GM19035 (cell line): ENCODE data around the gene KRTAP5-5.
A peak's percentile ranks its signal among the peaks of the same experiment; 100 is the strongest.
"Not testable (repeated sequence)": the region's sequence is repeated elsewhere in the genome, so short reads cannot be mapped to it uniquely, and the experiment has no call there.

ENCODE experiments used
- ATAC-seq: cut with Tn5 transposase; IDR thresholded peaks from one replicate; pipeline ENCODE4 v1.9.1; 2021; ENCODE audit not compliant: unreplicated experiment

Gene KRTAP5-5

DNA sequence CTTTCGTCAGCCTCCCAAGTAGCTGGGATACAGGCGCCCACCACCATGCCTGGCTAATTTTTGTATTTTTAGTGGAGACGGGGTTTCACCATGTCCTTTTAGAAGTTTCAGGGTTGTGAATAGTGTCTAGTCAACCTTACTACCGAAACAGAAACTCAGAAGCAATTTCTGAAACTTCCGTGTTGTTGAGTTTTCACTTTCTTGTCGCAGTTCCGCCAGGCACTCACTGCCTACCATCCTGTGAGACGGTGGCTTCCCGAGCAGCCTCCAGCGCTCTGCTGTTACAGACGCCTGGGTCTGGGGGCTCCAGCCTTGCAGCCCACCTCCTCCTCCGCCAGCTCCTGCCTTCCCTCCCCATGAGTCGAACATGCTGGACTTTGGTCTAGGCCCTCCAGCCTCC is 23.7 kb upstream of the KRTAP5-5 start:
- peak; percentile 75 for ATAC-seq

DNA sequence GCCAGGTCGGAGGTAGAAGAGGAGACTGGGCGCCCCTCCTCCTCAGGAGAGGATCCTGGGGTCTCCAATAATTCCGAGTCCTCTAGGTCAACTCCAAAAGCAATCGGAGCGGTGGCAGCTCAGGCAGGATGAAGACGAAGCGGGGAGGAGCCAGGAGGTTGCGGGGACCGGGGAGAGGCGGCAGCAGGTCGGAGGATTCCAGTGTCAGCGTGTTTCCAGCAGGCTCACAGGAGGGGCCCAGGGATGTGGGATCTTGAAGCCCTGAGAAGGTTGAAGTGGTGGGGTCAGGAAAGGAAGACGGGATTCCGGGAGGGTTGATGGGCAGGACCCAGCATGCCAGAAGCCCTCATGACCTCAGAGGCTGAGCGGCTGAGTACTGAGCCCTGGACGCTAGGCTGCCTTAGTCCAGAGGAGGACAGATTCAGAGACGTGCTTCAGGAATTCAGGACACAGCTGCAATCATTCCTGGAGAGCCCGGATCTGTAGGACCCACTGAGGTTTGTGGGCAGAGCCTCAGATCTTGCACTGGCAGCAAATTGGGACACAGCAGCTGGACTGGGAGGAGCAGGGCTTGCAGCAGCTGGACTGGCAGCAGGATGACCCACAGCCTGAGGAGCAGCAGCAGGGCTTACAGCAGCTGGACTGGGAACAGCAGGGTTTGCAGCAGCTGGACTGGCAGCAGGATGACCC is 22.3 kb upstream of the KRTAP5-5 start:
- not testable (repeated sequence) for ATAC-seq

DNA sequence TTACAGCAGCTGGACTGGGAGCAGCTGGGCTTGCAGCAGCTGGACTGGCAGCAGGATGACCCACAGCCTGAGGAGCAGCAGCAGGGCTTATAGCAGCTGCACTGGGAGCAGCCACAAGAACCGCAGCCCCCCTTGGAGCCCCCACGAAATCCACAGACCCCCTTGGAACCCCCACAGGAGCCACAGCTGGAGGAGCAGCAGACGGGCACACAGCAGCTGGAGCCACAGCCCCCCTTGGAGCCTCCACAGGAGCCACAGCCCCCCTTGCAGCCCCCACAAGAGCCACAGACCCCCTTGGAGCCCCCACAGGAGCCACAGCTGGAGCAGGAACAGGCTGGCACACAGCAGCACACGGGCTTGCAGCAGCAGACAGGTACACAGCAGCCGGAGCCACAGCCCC is 21.7 kb upstream of the KRTAP5-5 start:
- not testable (repeated sequence) for ATAC-seq

DNA sequence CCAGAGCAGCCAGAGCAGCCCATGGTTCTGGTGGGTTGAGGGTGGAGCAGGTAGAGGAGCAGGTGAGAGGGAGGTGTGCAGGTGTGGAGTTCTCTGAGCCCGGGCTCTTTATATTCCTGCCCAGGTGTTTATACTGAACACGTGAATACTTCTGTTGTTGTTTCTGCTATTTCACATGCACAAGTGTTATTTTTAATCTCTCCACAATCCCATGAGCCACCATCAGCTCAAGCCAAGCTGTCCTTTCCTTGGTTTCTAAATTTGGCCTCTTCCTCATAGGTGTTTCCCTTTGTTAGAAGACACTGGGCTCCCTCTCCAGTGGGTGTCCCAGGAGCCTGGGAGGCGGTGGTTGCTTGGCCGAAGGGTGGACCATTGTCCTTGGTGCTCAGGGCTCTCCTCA is 21.2 kb upstream of the KRTAP5-5 start, which contains the start of gene KRTAP5-3:
Gene KRTAP5-3, minus strand, starts transcription at position 101 of the 400 bp plus-strand sequence. Its CDS starts 78 bp downstream, at position 23.
- no peak for ATAC-seq

DNA sequence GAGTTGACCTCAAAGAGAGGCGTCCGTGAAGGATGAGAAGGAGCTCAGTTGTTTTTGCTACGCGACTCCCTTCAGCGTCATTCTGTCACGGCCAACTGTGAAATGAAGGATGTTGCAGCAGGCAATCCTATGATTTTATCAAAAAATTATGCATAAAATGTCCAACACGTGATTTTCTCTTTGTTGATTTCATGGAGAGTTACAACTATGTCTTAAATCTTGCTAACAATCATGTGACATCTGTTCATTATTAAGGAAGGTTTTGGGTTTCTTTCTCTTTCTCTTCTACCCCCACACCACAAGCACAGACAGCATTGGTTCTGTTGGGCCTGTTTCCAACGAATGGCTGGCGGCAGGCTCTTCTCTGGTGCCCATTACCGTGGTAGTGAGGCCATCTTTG is 11.3 kb upstream of the KRTAP5-5 start:
- no peak for ATAC-seq

DNA sequence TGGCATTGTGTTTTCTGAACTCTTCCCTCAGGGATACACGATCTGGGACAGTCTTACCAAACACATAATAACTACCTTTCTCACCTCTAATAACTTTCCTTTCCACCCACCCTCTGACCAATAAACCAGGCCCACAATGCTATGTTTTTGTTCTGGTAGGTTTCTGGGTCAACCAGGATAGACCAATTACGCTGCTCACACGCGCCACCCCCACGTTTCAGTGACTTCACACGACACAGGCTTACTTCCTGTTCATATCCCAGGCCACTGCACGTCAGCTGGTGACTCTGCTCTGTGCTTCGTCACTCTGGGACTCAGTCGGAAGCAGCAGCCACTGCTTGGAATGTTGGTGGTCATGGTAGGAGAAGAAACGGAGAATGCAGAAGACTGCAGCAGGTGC is 10.1 kb upstream of the KRTAP5-5 start:
- no peak for ATAC-seq

DNA sequence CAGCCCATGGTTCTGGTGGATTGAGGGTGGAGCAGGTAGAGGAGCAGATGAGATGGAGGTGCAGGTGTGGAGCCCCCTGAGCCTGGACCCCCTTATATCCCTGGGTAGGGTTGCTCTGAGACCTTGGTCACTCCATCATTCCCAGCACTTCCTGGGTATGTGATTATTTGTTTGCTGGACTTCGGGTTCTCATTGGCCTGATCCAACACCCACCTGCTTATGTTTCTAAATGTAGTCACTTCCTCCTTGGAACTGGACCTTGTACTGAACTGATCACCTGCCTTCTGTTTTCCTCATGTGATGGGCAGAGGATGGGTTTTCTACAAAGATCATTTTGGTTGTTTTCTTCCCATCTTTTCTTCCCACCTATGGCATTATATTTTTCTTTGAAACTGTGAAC is 7.5 kb upstream of the KRTAP5-5 start, which contains the start of gene KRTAP5-4:
Gene KRTAP5-4, minus strand, starts transcription at position 53 of the 400 bp plus-strand sequence. Its CDS starts 45 bp downstream, at position 8.
- no peak for ATAC-seq

DNA sequence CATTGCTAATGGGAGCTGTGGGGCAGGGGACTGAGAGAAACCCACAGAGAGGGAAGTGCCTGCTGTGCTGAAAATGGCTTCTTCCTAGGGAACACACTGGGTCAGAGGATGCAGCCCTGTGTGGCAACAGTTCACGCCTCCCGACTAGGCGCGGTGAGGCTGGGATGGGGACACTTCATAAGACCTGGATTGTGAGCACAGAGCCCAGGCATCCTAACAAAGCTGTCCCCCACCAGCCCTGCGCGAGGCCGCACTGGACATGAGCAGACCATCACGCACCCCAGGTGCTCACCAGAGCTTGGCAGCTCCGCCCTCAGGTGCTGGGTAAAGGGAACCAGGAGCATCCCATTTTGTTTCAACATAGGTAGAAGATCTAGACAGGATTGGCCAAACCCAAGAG is 5.9 kb upstream of the KRTAP5-5 start:
- ATAC-seq, result no peak

DNA sequence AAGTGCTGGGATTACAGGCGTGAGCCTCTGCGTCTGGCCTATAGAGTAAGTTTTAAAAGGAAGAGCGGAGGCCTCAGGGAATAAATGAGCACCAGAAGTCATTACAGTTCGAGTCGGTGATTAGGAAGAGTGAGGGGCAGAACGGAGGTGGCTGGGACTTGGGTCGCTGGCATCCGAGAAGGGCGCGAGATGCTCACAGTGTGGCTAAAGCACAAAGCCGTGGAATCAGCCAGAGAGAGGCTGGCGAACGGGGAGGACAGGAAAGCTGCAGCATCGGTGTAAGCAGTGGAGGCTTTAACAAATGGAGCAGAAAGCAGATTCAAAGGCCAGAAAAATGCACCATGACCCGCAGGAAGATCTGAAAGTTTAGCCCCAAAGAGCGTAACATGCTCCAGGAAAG is 5.0 kb upstream of the KRTAP5-5 start:
- no peak for ATAC-seq

DNA sequence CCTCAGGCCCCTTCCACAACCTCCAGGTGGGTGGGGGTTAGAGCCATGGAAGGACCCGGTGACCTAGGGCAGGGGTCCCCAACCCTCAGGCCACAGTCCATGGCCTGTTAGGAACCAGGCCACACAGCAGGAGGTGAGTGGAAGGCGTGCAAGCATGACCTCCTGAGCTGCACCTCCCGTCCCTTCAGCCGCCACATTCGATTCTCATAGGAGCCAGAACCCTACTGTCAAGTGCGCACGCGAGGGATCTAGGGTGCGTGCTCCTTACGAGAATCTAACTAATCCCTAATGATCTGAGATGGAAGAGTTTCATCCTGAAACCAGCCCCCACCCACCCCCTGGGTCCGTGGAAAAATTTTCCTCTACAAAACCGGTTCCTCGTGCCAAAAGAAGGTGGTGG is 4.0 kb upstream of the KRTAP5-5 start:
- ATAC-seq, result no peak

DNA sequence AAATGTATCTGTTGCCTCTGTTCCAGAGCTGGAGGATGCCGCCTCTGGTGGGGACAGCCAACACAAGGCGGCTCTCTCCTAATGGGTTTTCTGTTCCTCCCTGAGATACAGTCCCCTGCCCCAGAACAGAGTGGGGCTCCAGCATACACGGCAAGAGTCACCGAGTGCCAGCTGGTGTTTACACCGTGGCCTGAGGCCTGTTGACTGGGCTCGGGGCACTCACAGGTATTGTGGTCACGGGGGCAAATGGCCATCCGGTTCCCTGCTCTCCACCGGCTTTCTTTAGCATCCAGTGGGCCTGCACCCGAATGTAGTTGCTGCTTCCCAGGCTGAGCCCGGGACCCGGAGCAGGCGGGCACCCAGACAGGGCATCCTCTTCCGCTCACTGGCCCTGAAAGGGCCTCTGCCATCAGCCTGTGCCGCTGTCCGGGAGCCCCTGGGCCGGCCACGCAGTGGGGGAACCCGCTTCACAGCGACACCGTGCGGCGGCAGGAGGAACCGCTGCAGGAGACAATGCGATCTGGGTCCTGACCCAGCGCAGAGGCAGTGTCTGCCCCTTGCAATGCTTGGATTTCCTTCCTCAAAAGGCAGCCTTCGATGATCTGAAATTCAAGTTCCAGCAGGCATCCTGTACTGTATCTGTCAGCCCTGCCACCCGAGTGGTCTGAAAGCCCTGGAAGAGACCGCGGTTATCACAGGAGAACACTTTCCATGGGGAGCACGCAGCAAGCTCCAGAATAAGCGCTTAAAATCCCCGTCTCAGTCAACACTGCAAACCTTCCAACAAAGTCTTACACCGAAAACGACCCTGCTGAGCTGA is 859 bp upstream of the KRTAP5-5 start:
- no peak for ATAC-seq

DNA sequence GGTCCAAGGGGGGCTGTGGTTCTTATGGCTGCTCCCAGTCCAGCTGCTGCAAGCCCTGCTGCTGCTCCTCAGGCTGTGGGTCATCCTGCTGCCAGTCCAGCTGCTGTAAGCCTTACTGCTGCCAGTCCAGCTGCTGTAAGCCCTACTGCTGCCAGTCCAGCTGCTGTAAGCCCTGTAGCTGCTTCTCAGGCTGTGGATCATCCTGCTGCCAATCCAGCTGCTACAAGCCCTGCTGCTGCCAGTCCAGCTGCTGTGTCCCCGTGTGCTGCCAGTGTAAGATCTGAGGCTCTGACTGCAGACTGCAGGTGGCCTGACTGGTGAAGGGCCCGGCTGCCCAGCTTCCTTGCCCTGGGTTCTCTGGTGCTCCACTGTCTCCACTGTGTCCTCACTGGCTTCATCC is 696 bp downstream of the KRTAP5-5 start:
- ATAC-seq, result no peak

DNA sequence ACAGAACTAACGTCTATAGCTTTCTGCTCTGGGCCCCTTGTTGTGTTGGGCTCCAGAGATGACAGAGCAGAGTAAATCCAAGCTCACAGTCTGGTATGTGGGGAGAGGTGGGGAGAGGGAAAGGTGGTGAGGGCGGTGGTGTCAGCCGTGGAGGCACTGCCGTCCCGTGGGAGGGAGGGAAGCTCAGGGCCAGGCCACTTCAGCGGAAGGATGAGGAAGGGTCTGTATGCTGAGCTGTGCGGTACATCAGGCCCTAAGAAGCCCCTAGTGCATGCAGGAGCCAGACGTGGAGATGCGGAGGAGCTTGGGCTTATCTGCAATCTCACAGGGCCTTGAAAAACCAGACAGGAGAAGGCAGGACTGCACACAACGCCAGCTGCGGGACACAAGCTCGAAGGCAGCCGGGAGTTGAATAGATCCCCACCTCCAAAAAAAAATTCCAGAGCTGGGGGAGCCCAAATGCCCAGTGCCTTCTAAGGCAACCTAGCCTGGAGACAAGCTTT is 1.5 kb downstream of the KRTAP5-5 start:
- ATAC-seq, result no peak

DNA sequence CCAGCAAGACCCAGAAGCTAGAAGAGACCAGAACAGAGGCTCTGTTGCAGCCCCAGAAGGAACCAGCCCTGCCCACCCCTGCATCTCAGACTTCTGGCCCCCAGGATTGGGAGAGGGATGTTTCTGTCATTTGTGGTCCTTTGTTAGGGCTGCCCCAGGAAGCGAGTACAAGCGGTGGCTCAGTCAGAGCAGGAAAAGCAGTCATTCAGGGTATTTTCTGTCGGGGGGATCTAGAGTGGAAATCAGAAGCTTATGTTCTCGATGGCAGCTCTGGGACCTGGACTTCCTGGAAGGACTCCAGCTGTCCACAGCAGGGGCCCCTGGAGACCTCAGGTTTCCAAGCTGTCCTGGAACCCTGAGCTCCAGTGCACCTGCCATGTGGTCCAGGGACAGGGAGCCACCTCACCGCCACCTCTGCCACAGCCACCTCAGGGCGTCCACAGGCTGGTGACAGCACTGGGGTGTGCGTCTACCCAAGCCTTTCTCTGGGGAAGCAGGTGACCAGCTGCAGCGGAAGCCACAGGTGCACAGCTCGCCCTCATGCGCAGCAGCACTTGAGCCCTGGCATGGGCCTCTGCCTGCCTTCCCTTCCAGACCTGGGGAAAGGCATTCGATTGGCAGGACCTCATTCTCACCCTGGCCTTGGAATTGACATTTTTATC is 2.6 kb downstream of the KRTAP5-5 start:
- no peak for ATAC-seq

DNA sequence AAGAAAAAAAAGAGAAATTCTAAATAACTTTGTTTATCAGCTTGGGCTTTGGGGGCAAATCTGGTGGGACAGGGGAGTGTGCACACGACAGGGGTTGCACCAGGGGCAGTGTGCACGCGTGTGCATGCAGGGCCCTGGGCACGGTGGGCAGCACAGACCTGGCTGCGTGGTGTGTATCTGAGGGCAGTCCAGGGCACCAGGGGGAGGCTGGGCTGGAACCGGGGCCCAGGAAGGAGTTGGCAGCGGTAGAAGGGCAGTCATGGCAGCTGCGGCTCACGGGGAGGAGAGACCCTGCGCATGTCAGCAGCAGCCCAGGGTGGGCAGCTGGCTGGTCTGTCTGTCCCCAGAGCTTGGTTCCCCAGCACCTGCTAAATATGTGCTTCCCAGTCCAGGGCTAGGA is 4.3 kb downstream of the KRTAP5-5 start:
- no peak for ATAC-seq

DNA sequence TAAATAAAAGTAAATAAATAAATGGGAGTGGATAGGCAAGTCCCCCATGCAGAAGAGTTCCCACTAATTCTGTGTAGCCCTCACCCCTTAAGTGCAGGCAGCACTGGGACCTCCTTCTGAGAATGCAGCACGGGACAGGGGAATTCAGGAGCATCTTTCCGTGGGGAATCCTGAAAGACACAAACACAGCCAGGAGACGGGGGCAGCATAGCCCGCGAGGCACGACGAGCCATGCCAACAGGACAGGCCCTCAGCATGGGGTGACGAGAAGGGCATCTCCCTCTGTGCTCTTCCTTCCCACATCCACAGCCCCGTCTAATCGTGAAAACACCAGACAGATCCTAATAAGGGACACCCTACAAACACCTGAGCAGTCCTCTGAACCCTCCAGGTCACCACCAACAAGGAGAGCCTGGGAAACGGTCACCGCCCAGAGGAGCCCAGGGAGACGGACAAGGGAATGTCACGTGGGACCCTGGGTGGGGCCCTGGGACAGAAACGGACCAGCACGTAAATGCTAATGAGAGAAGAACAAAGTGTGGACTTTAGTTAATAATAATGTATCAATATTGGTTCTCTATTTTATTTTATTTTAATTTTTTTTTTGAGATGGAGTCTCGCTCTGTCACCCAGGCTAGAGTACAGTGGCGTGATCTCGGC is 6.8 kb downstream of the KRTAP5-5 start:
- ATAC-seq, result no peak

DNA sequence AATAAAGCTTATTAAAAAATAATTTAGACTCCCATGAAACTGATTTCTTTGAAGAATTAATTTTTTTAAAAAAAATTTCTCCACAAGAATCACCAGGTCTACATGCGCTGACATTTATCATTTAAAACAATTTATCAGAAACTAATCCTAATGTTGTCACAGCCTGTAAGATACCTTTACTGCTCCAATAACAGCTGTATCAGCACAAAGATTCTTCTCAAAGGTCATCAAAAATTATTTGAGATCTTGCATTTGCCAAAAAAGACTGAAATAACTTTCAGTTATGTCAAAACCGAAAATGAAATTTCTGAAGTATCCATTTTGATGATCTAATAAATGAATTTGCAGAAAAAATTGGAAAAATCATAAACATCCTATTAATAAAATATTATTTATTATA is 8.1 kb downstream of the KRTAP5-5 start:
- ATAC-seq, result no peak

DNA sequence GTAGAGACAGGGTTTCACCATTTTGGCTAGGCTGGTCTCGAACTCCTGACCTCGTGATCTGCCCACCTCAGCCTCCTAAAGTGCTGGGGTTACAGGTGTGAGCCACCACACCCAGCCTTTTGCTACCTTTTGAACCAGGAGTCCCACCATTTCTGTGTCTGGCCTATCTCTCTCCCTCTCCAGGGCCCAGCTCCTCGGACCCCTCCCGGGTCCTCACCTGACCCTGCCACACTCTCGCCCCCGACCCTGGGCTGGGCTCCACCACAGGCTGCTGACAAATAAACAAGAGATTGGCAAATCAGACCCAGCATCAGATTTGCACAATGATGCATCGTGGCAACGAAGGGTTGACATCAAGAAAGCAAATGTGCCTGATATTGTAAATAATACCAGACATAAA is 8.8 kb downstream of the KRTAP5-5 start:
- ATAC-seq, result no peak

DNA sequence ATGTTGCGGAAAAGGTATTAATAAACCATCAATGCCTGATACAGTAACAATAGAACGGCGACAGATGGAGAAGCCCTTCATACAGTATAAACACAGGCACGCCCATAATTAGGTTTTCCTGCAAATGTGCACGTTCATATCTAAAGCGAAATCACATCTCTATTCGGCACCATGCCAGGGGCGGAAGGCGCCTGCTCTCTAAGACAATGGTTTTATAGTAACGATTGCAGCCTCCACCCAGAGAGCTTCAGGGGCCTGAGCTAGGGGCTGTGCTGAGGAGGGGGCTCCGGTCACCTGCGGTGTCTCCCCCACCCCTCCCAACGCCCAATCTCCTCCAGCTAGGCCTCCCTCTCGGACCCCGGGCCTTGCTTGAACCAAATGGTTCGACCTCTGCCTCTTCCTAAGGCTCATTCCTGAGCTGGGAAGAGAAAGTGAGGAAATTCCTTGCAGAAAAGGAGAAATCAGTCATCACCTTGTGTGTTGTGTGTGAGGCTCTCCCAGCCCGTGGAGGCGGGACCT is 9.6 kb downstream of the KRTAP5-5 start:
- ATAC-seq, result no peak

DNA sequence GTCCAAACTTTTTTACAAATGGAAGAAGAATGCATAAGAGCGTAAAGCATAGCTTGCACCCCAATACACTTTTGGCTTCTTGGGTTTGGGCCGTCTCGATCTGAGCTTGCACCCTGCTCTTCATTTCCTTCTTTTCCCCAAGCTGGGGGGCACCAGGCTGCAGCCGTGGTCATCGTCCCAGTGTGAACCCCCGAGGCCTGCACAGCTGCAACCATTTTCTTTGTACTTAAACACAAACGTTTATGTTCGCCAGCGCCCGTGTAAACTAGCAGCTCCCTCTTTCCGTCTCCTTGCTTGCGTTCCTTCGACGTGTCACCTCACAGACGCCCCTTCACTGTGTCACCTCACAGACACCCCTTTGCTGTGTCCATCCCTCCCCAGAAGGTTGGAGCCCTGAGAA is 10.1 kb downstream of the KRTAP5-5 start:
- no peak for ATAC-seq
